Lower lobe of right lung (tissue), 2 donors: Measurements from ENCODE around the gene TH. TPM values are rescaled to one million over a fixed set of nuclear protein-coding genes. Genes with fewer than 3 reads are reported as not detected.

Experiments used
- ATAC-seq, 2 donors: fragments of 200-7000 bp; cut with Tn5 transposase; one replicate each; pipeline ENCODE4 v1.9.1; 2020 to 2022; ENCODE audit warnings: mild to moderate bottlenecking in 2 of 2, moderate library complexity in 2 of 2
- DNase-seq: peaks from one replicate; pipeline ENCODE4 v3.0.0-alpha.2; 2020
- H3K27ac ChIP-seq: fragments of 200-600 bp; one replicate; pipeline ENCODE4 v1.8.0; 2022
- H3K27me3 ChIP-seq: fragments of 200-600 bp; one replicate; pipeline ENCODE4 v1.8.0; 2022; ENCODE audit warnings: low read depth
- H3K36me3 ChIP-seq: fragments of 200-600 bp; one replicate; pipeline ENCODE4 v1.8.0; 2022; ENCODE audit warnings: mild to moderate bottlenecking
- H3K4me1 ChIP-seq: fragments of 200-600 bp; one replicate; pipeline ENCODE4 v1.8.0; 2022
- H3K4me3 ChIP-seq: fragments of 200-600 bp; one replicate; pipeline ENCODE4 v1.8.0; 2022; ENCODE audit warnings: mild to moderate bottlenecking
- H3K9me3 ChIP-seq: fragments of 200-600 bp; one replicate; pipeline ENCODE4 v1.8.0; 2022
- CTCF ChIP-seq: fragments of 200-600 bp; IDR thresholded peaks from one replicate; pipeline ENCODE4 v1.8.0; 2022; ENCODE audit warnings: antibody characterized with exemption, mild to moderate bottlenecking
- intact Hi-C: fragments of 100-400 bp; cut with DNase I; formaldehyde crosslinking; loops from one replicate; pipeline ENCODE4 v1.11.0; 2022
- total RNA-seq: library from RNA; stranded (reverse); fragmentation: NEBNext Ultra II Directional; extraction: Animal tissue kit (Norgen Biotek cat#: 25700); gene quantifications from one replicate; pipeline ENCODE4 v1.2.1, GENCODE V29; 2021
- donor health status: DM: no; HTN: yes; CAD: no; lungs with severe emphysema.

TH gene
- total RNA-seq, 1 donor from 2014 or later, result not detected

GRCh38 chr11:2193099-2193887, 21.7 kb upstream of the TH start:
- DNase-seq (no peak), ATAC-seq (no peak)
- Histone ChIP-seq H3K9me3 (no peaks in the 10 kb centered on the region), H3K36me3 (no peaks in the 10 kb centered on the region), H3K4me3 (no peak overlapping the region), H3K4me1 (peaks cover 19% of the 10 kb centered on the region), H3K27ac (no peak overlapping the region), H3K27me3 (peaks cover 19% of the 10 kb centered on the region)
- no peak for TF ChIP-seq CTCF
- intact Hi-C loops, result no loop called here

GRCh38 chr11:2192435-2192834, 20.8 kb upstream of the TH start:
- Histone ChIP-seq H3K4me1 (peaks cover 19% of the 10 kb centered on the region), H3K9me3 (no peaks in the 10 kb centered on the region), H3K4me3 (no peak overlapping the region), H3K36me3 (no peaks in the 10 kb centered on the region), H3K27me3 (peaks cover 19% of the 10 kb centered on the region), H3K27ac (no peak overlapping the region)
- TF ChIP-seq CTCF, result no peak
- ATAC-seq (no peak), DNase-seq (no peak)
- intact Hi-C loops, result no loop called here

- ATAC-seq, result no peak
- H3K9me3 ChIP-seq, result no peaks in the 10 kb centered on the region
- TF ChIP-seq CTCF, result no peak
- intact Hi-C loops, result no loop called here
- DNase-seq, result no peak
- H3K27me3 ChIP-seq, result peaks cover 19% of the 10 kb centered on the region
- H3K4me1 ChIP-seq, result peaks cover 19% of the 10 kb centered on the region
- no peak overlapping the region for H3K27ac ChIP-seq
- H3K4me3 ChIP-seq, result no peak overlapping the region
- H3K36me3 ChIP-seq, result no peaks in the 10 kb centered on the region
These were observed 20.3 kb upstream of the TH start for GRCh38 chr11:2191883-2192282.

- peak; percentile 66 for DNase-seq
- intact Hi-C loops, result no loop called here
- peak; percentile 56 to 61 for ATAC-seq
- H3K4me3 ChIP-seq, result no peak overlapping the region
- no peaks in the 10 kb centered on the region for H3K36me3 ChIP-seq
- no peak for TF ChIP-seq CTCF
- no peaks in the 10 kb centered on the region for H3K9me3 ChIP-seq
- no peak overlapping the region for H3K27ac ChIP-seq
- H3K27me3 ChIP-seq, result peaks cover 26% of the 10 kb centered on the region
- H3K4me1 ChIP-seq, result peaks cover 19% of the 10 kb centered on the region
These were observed 19.2 kb upstream of the TH start for GRCh38 chr11:2190657-2191471.

GRCh38 chr11:2189938-2190656, 18.5 kb upstream of the TH start:
- Histone ChIP-seq H3K27ac (no peak overlapping the region), H3K9me3 (no peaks in the 10 kb centered on the region), H3K36me3 (no peaks in the 10 kb centered on the region), H3K4me3 (no peak overlapping the region), H3K27me3 (peaks cover 28% of the 10 kb centered on the region), H3K4me1 (peaks cover 19% of the 10 kb centered on the region)
- intact Hi-C loops, result no loop called here
- no peak for TF ChIP-seq CTCF
- ATAC-seq, result no peak
- no peak for DNase-seq
